Stimulated activated CD8-positive, alpha-beta memory T cell treated with anti-CD3 and anti-CD28 coated beads, Interleukin-15, amount 100 ng/mL, for 48 hours (primary cell): ENCODE measurements around the gene AHCYL1.

Experiments used
- DNase-seq, 2 donors: peaks; one replicate each; pipeline ENCODE4 v3.0.0-alpha.2; 2020; ENCODE audit warnings: low read depth in 2 of 2

AHCYL1 gene

GRCh38 chr1:110061341-110061740, 76.8 kb downstream of the AHCYL1 start:
- DNase-seq: no peak

DNA sequence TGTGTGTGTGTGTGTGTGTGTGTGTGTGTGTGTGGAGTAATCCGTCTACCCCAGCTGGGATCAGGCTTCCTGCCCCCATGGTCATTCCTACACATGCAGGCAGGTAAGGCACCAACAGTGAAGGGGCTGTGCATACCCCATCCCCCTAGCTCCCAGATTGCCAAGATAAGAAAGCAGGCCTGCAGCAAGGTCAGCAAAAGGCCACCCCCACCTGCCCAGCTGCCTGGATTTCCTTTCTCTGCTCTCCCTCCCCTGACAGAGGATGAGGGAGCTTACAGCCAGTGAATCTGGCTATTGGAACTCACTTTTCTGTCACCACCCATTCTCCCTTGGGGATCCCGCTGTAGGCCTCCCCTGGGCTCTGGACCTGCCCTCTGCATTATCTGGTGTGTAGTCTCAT, 78.0 kb downstream of the AHCYL1 start:
- DNase-seq: no peak

- DNase-seq: no peak
Observed at GRCh38 chr1:110063781-110064180, 79.2 kb downstream of the AHCYL1 start.

- no peak for DNase-seq
Observed at GRCh38 chr1:110064576-110065337, 80.2 kb downstream of the AHCYL1 start.

DNA sequence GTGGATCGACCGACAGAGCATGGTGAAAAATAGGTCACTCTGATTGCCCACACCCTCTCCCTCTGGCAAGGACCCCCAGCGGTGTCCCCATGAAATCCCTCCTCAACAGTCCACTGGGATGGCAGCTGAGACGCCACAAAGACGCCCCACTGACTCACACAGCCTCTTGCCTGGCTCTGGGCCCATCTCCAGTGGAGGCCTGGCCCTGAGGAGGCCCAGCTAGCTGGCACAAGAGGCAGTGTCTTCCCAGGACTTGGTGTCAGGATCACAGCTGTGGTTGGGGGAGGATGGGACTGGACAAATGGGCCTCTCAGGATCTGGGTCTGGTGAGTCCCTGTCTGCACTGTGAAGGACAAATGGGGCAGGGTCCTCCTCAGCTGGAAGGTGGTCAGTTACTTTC, 81.3 kb downstream of the AHCYL1 start:
- DNase-seq: no peak

- DNase-seq: no peak
Observed at GRCh38 chr1:110067479-110067892, 82.9 kb downstream of the AHCYL1 start.

GRCh38 chr1:110067893-110068645, 83.5 kb downstream of the AHCYL1 start:
- no peak for DNase-seq

DNA sequence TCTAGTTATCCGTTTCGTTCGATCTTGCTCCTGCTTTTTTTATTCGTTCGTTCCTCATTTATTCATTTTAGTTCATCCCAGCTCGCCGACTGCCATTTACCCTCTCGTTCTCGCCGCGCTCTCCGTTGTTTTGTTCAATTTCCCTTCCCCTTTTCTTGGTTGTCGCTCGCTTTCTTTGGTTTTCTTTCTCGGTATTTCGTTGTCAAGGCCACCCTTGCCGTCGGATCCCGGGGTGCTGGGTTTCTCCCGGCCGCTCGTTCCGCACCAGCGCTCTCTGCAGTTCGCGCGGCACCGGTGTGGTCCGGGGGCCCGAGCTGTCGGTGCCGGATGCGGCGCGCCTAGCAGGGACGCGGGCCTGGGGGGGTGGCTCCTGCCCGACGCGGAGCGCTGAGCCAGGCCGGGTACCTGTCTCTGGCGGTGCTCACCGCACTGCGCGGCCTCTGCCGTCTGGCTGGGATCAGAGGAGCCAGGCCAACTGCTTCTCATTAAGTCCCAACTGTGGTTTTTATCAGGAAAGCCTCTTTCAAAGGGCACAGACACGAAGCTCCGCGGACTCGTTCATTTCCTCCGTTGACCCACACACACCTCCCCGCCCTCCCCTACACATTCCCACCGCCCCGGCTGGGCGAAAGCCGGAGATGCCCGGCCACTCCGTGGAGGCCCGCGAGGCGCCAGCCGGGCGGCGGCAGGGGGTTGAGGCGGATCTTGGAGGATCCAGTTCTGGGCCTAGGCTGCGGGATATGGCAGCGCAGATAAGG, 84.3 kb downstream of the AHCYL1 start:
- DNase-seq: peak in 1 of 2 donors; percentile 13

- no peak for DNase-seq
Observed at GRCh38 chr1:110069404-110070281, 85.1 kb downstream of the AHCYL1 start.

GRCh38 chr1:110070282-110070669, 85.7 kb downstream of the AHCYL1 start:
- DNase-seq: no peak

- DNase-seq: no peak
Observed at GRCh38 chr1:110070671-110071242, 86.2 kb downstream of the AHCYL1 start, which contains the start of gene ALX3. Gene ALX3, minus strand, starts transcription at chr1:110070672. Its CDS starts 60 bp downstream, at chr1:110070612.
